Measurements from ENCODE around the gene MYO1E. TPM values are rescaled to one million over a fixed set of nuclear protein-coding genes. Genes with fewer than 3 reads are reported as not detected.
"Not testable (repeated sequence)": the region's sequence is repeated elsewhere in the genome, so short reads cannot be mapped to it uniquely, and the experiment has no call there.

Gene MYO1E
- polyA plus RNA-seq, 1 donor: 145 TPM

DNA sequence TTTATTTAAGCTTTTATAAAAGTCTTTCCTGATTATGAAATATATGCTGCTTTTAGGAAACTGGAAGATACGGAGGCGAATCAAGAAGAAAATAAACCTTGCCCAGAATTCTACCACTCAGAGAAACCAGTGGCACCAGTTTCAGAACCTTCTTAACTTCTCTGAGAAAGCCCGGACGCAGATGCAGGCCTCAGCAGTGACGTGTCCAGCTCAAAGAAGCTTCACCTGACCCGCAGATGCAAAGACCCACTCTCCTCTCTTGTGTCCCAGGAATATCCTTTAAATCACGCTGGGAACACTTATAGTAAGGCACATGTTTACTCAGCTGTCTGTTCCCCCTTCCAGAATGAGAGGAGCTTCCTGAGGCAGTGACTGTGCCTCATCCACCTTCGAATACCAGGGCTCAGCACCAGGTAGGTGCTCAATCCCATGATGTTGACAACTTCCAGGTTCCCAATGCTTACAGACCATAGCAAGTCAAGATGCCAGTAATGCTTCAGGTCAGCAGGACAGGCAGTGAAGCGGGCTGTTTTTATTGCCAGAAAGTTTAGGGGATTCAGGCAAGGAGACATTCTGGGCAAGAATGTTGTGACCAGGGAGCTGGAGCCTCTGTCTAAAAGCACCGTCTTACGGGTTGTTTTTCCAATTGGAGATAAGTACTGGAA lies 205.9 kb downstream of the MYO1E start:
- DNase-seq: no peak

DNA sequence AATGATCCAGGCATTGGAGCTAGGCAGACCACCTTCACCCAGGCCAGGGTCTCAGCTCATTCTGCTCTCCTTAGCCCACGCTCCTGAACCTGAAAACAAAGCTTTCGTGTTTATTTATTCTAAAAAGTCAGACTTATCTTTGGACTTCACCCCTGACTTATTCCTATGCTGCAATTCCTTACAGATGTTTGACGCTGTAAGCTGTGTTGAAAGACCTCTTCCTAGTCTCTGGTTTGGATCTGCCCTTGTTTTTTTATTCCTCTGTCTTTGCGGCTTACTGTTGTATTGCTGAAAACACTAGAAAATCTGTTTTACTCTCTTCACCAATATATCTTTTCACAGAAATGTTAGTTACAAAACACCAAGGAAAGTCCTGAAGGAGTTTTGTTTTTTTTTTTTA lies 206.5 kb downstream of the MYO1E start:
- DNase-seq: no peak

DNA sequence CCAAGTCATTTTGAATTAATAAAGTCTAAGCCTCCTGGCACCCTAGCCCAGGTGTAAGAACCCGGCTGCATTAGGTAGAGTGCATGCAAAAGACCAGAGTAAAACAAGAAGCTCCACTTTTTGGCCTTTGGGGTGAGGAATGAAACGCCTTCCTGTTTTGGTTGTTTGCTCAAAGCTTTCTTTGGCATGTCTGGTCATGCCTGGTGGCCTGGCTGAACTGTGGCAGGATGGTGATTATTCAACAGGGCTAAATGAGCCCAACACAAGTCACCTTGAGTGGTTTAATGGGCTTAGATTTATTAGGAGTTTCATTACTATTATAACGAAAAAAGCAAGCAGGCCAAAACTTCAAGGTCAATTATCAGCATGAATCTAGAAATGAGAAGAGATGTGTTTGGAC lies 206.9 kb downstream of the MYO1E start:
- peak; percentile 33 for DNase-seq

DNA sequence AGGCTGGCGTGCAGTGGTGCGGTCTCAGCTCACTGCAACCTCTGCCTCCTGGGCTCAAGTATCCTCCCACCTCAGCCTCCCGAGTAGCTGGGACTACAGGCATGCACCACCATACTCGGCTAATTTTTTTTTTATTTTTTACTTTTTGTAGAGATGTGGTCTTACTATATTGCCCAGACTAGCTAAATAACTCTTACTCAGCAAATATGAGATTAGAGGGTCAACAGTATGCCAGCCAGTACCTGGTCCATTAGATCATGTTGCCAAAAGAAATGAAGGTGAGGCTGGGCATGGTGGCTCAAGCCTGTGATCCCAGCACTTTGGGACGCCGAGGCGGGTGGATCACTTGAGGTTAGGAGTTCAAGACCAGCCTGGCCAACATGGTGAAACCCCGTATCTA lies 210.6 kb downstream of the MYO1E start:
- DNase-seq: not testable (repeated sequence)

DNA sequence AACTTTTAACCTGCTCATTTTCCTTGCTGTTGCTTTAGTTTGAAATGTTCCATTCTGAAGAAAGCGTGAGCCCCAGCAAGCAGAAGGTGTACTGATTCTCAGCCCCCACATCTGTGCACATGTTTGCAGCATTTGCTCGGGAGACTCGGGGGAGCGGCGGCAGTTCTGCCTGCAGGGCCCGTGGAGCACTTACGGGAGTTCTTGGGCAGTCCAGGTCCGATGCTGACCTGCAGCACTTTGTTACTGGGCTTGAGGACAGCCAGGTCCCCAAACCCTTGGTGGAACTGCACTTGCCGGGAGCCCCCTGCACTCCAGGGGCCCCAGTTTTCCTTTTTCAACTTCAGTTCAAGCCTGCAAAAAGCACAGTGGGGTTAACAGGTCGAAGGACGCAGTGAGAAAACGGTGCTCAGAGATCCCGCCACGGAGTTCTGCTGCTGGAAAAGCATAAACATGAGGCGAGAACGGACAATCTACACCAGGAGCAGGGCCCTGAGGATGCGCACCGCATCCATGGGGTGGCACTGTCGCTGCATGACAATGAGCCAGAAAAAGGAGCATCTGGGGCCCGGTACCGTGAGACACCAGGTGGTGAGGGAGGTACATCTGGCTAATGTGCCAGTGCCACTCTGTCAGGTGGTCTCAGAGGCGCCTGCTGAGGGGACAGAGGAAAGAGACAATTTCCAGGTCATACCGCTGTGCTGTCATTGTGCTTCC lies 211.6 kb downstream of the MYO1E start:
- DNase-seq: no peak

DNA sequence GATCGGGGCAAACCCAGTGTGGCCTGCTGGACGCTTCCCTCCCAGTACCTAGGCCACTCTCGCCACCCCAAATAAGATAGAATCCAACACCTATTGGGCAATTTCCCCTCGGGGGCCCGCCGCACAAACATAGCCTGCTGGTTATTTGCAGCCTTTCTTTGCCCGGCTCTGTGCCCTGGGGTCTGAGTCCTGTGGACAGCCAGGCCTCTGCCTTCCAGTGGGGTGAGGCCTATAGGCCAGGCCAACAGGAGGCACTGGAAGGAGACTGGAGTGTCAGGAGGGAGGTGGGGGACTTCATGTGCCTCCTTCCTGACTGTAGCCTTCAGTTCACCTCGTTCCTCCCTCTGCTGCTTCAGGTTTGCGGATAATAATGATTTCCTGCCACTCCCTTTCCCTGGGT lies 213.5 kb downstream of the MYO1E start:
- no peak for DNase-seq

DNA sequence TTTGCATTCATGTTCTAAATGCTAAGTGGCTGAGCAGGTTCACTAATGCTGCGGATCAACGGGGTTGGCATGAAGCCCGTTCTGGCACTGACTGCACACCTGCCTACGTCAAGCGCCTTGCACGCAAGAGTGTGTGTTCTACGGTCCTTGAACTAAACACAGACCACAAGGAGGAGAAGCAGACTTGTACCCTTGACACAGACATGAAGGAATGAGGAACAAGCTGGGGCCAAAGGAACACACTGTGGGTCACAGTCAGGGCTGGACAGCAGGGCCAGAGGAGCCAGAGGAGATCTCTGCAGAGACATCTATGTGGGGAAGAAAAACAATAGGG lies 214.0 kb downstream of the MYO1E start:
- no peak for DNase-seq

DNA sequence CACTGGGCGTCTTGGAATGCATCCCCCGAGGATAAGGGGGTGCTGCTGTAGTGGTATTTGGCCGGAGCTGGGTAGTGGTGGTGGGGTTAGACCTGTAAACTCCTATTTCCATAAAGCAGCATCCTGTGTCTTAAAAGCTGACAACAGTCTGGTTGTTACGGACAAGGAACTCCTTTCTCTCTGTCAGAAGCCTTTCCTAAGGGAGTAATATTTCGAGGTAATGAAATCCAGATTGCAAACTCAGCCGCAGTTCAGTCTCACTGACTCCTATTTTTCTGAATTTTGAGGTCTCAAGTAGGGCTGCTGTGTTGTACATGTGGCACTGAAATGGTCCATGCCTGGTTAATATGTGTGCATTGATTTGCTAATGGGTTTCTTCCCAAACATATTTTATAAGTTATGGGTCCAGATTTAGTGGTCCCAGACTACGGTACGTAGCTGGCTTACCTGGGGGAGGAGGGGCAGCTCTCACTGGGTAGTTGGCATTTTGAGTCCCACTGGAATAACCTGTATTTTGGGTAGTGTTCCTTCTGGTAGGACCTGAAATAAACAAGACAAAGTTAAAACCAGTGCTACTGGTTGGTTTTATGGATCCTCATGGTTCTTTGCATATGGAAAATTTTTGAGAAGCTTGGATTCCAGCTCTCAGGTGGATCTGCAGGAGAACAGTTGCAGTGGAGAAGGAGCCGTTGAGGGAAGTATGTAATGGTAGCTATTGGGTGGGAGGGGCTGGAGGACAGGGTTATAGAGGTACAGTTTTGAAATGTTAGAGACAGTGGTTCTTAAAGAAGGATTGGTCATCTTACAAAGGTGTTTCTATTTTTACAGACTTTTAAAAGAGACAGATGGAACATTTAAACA lies 214.6 kb downstream of the MYO1E start:
- no peak for DNase-seq

DNA sequence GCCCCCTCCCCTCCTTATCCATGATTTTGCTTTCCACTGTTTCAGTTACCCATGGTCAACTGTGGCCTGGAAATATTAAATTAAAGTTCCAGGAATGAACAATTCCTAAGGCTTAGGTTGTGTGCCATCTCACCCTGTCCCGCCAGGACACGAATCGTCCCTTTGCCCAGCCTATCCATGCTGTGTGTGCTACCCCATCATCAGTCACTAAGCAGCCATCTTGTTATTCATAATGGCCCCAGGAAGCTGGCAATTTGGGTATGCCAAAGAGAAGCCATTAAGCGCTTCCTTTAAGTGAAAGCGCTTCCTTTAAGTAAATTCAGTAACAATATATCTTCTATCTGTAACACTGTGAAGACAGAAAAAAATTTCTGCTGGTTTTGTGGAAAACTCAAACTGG lies 215.3 kb downstream of the MYO1E start:
- no peak for DNase-seq

DNA sequence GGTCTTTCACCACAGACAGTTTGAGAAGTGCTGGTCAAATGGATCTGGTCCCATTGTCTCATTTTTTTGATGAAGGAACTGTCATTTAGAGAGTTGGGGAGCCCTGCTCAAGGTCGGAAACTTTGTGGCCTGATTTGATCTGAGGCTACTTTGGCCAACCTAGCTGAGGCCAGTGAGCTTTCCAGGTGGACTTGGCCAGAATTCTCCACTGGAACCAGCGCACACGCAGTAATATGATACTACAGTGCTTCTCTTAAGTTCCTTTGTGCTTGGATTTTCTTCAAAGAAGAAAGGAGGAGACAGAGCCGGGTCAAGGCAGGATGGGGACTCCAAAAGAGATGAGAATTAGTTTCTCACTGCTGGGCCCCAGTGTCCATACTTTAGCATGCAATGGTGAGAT lies 217.2 kb downstream of the MYO1E start:
- no peak for DNase-seq

DNA sequence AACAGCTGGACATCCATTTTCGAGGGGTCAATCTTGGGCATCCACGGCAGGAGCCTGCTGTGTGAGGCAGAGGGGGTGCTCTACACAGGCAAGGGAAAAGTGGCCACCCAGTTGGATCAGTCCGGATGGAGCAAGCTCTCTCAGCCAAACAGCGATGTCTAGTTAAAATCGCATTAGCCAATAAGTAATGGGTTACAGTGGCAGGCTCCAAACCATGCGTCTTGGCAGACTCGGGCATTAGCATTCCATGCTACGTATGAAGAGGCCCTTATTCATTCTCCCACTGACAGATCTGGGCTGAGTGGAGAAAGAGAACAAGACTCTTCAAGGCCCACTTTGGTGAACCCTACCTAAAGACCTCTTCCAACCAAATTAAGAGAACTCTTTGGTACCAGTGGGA lies 218.4 kb downstream of the MYO1E start:
- DNase-seq: no peak

DNA sequence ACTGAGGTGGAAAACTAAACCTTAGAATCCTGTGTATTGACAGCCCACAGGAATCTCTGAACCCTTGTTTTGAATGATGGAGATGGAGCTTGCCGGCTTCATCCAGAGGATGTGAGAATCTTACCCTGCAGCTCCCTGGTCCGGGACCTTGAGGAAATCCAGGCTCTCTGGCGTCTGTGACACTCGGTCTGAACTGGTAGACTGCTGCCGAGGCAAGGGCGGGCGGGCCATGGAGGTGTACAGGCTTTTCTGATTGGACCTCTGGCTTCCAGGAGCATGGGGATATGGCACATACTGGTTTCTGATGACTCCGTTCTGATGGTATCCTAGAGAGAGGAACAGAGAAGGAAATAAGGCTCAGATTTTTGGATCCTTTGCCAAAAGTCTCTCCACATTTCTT lies 219.2 kb downstream of the MYO1E start:
- DNase-seq: no peak

DNA sequence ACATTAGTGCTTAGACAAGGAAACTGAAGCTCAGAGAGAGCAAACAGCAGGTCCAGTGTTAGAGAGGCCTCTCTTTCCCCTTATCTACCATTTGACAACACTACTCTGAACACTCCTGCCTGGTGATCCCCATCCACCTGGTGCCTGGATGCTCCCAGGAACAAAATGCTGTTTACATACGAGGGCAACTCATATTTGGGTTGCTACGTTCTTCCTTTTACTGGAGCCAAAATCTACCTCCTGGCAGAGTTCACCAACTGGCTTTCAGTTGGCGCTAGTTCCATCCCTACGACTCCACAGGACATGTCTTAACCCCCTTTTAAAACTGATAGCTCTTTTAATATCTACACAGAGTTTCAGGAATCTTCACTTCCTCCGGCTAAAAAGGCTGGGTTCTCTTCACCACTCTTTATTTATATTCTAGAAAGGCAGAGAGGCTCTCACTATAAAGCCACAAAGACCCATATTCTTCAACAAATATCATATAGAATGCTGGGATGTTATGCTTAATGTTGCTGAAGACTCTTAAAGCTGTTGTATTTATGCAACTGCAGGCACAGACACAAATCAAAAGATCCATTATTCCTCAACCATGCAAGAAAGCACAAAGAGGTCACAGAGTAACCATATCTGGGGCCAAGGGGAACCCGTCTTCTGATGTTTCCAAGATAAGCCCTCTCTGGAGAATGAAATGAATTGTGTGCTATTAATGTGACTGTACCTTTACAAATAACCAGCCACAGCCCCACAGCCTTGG lies 219.8 kb downstream of the MYO1E start:
- DNase-seq: no peak

DNA sequence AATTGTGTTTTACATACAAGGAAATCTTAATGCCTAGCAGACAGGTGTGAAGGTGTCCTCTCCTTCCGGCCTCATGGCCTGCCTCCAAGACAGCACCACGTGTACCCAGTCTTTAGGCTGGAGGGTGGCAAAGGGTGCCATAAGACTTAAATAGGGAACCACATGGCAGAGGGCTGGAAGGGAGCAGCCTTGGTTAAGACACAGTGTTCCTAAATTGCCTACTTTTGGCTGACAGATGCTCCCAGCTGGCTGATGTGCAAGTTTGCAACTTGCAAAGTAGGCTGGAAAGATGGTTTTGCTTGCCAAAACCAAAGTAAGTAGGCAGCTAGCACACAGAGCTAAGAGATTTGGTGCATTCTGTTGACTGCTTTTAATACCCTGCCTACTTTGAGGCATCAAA lies 222.5 kb downstream of the MYO1E start:
- DNase-seq: no peak

DNA sequence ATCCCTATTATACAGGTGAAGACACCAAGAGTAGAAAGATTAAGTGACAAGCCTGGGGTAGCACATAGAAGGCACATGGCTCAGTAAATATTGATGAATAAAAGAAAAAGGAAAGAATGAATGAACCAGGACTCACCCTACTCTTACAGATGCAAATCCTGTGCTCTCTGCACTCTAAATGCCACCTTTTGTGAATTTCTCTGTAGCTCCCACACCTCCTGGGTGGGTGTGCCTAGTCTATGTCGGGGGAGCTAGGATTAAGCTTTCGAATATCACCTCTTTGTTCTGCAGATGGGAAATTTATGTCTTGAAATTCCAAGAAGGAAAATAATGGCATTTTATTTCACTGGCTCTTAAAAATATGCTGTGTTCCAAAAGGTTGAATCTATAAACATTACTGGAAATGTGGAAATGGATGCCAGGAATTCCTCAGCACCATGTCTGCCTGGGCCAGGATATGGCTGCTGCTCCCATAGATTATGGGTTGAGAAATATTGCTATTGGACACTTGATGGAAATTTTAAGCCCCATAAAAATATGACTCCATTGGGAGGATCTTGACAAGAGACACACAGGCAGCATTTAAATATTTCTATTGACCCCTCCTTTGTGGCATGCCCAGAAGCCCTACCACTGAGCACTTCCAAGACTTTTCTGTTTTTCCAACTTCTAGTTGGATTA lies 224.4 kb downstream of the MYO1E start:
- DNase-seq: no peak

DNA sequence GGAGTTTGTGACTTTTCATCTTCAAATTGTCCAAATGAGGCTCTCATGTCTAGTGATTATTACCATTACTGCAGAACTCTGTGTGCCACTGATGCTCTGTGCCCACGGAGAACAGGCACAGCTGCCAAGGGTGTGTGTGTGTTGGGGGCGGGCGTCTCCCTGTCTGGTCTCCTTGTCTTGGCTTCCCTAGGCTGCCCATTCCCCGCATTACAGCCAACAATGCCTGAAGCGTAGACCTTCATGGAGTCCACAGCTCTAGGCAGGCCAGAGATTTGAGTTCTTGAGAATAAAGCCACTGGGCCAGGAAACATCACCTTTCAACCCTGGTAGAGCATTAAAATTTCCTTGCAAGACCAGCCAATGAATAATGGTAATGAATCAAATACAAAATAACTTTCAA lies 225.0 kb downstream of the MYO1E start:
- no peak for DNase-seq

DNA sequence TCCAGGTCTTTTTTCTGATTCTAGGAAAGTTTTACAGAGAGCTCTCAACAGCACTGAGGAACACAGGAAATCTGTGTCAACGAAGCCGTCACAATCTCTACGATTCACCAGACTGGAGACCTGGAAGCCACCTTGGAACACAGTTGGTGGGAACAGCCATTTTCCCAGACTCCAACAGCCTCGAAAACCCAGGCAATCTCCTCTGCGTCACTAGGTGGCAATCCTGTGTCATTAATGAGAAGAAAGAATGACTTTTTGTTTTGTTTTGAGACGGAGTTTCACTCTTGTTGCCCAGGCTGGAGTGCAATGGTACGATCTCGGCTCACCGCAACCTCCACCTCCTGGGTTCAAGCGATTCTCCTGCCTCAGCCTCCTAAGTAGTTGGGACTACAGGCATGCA lies 228.1 kb downstream of the MYO1E start:
- not testable (repeated sequence) for DNase-seq

DNA sequence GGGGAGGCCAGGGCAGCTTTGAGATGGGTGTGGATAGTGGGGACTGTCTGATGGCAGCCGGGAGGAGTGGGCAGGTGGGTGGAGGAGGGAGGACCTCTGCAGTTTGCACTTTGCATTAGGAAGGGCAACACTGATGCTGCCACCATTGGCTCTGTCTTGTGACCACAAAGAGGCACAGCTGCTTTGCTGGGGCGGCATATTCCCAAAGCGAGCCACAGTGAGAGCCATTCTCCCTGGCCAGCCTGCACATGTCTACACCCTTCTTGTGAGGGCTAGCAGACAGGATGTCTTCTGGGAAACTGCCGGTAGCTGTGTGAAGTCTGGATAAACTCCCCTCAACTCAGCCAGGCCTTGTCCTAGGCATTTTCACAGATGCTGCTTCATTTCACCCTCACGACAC lies 229.4 kb downstream of the MYO1E start:
- no peak for DNase-seq

DNA sequence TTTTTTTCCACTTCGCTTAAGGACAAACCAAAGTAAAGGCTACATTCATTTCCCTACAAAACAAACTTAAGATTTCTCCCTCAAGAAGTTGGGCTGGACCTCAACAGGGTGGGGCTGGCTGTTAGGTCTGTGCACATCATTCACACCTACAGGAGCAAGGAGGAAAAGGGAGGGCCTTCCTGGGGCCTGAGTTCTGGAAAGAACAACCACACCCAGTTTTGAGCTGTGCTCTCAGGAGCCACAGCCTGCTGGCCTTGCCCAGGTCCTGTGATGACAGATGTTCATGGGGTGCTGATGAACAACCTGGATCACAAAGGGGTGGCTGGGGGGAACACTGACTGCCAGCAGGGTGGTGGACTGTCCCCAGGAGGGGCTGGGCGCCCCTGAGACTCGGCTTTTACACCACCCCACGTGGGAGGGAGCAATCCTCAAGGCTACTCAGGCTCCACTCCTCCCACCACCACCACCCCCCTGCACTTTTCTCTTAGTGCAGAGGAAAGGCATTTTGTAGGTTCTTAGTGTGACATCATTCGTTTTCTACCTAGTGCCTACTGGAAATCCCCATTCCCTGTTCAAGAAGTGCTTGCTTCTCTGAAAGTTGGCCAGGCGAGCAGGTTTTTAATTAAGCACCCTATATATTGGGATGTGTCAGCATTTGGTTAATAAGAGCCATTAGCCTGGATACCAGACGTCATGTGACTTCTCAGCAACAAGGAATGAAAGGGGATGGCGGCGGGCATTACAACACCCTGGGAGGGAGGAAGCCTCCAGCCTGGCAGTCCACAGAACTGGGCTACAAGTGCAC lies 232.0 kb downstream of the MYO1E start:
- DNase-seq: no peak

DNA sequence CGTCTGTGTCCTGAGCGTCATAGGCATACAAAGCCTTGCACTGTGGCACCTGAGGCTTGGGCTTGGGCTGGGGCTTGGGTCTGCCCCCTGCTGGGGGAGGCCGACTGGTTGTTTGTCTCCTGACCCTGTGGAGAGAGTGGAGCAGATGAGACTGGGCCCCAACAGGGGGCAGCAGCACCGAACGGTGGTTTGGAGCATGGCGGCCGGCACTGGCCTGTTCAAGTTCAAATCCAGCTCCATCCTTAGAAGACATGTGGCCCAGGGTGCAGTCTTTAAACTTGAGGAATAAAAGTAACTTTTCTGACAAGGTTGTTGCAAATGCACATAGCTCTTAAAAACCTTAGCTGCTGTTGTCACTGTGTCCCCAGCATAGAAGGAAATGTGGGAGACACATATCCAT lies 234.4 kb downstream of the MYO1E start:
- DNase-seq: no peak

DNA sequence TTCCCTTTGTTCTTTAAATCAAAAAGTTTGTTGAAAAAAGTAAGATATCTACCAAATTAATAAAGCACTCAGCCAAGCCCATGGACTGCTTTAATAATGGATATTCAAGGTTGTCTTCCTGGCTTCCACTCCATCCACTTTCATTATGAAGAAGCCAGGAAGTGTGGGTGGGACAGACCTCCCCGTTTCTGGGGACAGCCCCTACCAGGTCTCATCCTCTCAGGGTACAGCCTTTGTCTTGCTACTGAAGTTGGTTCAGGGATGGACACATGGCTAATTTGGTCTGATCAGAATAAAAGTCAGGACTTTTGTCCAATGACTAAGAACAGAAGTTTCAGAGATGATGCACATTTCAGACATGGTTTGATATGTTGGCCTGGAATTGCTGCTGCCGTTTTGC lies 235.1 kb downstream of the MYO1E start:
- no peak for DNase-seq

All from left kidney (tissue), 2 donors.